GM12865 (cell line): ENCODE results near the gene RCAN1.
A peak's percentile ranks its signal among the peaks of the same experiment; 100 is the strongest.

ENCODE experiments used
- DNase-seq: peaks from one replicate; pipeline ENCODE4 v3.0.0; 2010; ENCODE audit warnings: low read depth
- H3K4me3 ChIP-seq: 2 replicates; pipeline ENCODE4 v1.5.1; 2011; ENCODE audit warnings: mild to moderate bottlenecking, low read depth, low read length, control low read depth
- TF ChIP-seq, protein P1 (sequence below): IDR thresholded peaks from 2 replicates; pipeline ENCODE4 v1.5.1; 2011; ENCODE audit warnings: low read length, control low read depth, low read depth, inconsistent platforms; ENCODE audit not compliant: insufficient read depth; ENCODE audit errors: missing control alignments

The RCAN1 gene

DNA sequence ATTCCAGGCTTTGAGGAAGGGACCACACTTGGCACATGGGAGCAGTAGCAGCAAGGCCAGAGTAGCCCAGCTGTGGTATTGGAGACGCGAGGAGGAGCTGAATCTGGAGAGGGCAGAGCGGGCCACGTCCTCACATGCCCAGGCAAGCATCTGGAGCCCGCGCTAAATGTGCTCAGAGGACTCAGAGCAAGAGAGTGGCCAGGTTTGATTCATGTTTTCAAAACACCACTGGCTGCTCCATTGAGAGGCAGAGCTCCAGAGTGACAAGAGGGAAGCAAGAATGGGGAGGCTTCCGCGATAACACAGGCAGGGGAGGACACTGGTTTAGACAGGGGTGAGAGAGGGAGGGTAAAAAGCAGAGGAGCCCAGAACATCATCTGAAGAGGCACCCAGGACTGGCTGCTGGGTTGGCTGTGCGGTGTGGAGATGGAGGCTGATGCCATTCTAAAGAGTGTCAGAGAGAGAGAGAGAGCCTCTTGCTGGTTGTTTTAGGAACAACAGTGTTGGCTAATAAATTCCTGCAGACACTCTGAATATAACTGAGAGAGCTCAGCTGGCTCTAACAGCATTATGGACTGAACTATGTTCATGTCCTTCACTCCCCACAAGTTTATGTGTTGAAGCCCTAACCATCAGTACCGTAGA, 32.3 kb downstream of the RCAN1 start:
- TF ChIP-seq, protein P1, sequence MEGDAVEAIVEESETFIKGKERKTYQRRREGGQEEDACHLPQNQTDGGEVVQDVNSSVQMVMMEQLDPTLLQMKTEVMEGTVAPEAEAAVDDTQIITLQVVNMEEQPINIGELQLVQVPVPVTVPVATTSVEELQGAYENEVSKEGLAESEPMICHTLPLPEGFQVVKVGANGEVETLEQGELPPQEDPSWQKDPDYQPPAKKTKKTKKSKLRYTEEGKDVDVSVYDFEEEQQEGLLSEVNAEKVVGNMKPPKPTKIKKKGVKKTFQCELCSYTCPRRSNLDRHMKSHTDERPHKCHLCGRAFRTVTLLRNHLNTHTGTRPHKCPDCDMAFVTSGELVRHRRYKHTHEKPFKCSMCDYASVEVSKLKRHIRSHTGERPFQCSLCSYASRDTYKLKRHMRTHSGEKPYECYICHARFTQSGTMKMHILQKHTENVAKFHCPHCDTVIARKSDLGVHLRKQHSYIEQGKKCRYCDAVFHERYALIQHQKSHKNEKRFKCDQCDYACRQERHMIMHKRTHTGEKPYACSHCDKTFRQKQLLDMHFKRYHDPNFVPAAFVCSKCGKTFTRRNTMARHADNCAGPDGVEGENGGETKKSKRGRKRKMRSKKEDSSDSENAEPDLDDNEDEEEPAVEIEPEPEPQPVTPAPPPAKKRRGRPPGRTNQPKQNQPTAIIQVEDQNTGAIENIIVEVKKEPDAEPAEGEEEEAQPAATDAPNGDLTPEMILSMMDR, result peak; percentile 53
- peak; percentile 56 for DNase-seq
- no peak overlapping the region for H3K4me3 ChIP-seq

DNA sequence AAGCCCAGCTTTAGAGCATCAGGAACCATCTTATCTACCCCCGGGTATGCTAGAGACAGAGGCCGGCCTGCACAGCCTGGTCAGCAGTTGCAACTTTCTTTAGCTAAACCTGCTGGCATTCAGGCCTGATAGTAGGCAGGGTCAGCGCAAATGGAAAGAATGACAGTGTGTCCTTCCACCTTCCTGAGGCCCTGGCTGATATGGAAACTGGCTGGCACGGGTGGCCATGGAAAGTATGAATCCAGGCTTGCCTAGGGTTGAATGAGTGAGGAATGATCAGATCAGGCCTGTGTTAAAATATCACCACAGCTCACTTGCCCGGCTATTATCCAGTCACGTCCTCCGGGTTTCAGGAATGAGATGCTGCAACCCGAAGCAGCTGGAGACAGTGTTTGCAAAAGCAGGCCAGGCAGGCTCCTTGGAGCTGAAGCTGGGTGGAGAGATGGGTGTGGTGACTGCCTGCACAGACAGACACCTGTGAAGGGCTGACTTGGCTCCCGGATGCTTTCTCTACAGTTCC, 34.7 kb downstream of the RCAN1 start:
- TF ChIP-seq, protein P1, result no peak
- no peak for DNase-seq
- H3K4me3 ChIP-seq, result no peak overlapping the region

DNA sequence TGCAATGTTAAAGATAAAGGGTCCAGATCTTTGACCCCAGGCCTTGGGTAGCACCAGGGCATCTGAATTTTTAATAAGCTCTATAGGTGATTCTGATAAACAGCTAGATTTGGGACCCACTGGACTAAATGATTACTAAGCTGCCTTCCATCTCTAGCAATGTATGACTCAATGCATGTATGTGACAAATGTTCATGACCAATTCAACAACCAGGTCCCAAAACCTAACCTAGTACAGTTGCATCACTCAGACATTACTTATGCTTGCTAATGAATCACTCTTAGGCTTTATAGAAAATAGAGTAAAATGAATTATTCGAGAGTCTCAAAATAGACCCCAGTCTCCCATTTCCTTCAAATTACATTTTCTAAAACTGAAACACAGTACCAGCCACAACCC, 35.5 kb downstream of the RCAN1 start:
- H3K4me3 ChIP-seq, result no peak overlapping the region
- TF ChIP-seq, protein P1, result no peak
- no peak for DNase-seq

DNA sequence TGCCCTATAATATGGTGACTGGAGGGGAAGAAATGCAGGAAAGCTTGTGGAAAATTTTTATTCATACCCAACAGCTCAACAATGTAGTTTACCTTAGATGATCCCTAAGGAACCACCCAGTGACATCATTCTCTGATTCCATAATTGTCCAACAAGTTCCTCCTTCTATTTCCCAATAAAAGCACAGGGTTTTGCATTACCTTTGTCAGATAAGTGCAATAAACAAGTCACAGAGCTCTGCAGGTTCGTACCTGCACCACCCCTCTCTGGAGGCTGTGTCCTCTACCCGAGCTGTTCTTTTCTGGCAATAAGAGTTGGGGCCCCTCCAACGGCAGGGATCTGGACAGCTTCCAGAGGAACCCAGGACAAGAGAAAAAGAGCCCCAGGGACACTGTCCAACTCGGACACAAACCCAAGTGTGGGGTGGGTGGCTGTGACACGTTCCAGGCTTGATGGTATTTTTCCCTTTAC, 38.8 kb downstream of the RCAN1 start:
- H3K4me3 ChIP-seq, result no peak overlapping the region
- DNase-seq, result no peak
- TF ChIP-seq, protein P1, result no peak

DNA sequence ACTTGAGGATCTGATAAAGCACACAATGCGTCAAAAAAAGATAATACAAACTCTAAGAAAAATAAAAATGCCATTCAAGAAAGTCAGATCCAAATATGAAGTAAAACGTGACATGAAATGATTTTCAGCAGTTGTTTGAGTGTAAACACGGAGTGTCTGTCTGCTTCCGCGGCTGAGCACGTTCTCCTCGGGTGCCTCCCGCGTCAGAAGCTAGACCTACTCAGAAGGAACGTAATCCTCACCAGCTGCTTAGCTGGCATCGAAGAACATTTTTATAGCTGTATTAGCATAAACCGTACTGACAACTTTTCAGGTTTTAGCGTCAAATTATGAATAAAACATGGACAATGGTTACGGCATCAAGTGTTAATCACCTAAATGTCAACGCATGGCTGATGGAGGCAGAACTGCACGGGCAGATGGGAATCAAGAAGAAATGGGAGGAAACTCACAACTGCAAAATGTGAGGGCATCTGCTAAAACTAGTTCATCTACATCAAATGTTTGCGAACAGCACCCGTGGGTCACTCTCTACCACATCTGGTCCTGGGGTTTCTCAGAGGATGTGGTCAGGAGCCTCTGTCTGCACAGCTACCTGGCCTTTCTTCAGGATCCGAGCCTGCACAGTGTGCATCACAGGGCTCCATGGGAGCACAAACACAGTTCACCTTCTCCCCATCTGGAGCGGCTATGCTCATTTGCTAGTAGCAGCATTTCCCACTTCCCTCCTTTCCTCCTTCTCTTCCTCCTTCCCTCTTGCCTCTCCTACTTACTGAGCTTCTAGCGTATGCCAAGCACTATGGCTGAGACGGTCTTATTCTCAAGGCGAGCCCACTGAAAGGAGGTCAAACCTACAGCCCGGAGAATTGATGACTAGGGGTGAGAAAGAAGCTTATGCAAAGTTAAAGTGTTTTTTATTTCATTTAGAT, 40.0 kb downstream of the RCAN1 start:
- TF ChIP-seq, protein P1, result no peak
- no peak overlapping the region for H3K4me3 ChIP-seq
- DNase-seq, result no peak

DNA sequence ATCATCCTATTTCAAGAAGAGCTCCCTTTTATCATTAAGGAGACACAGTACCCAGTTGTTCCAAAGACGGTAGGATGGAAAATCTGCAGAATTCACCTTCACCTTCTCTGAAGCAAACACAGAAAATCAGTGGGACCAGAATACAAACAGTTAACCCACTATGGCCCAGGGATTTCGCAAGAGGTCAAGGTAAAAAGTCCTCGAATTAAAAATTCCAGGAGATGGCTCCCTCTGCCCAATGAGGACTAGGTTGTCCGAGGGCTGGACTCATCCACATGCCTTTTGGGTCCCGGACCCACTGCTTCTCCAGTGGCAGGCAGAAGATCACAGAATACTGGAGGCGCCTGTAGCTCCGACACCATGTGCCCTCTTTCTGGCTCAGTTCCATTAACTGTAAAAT, 42.9 kb downstream of the RCAN1 start:
- H3K4me3 ChIP-seq, result no peak overlapping the region
- TF ChIP-seq, protein P1, result no peak

More for the DNA sequence above, 42.9 kb downstream of the RCAN1 start:
- DNase-seq, result no peak
